Activated naive CD4-positive, alpha-beta T cell (primary cell): ENCODE measurements around the gene U2SURP.

Source experiments
- DNase-seq, 4 experiments: peaks; one replicate each; lab custom pipeline; 2025; lab: John Stamatoyannopoulos, UW

Gene U2SURP

GRCh38 chr3:143101792-143102381 lies 100.5 kb downstream of the U2SURP start:
- no peak for DNase-seq

GRCh38 chr3:143103652-143104051 lies 102.3 kb downstream of the U2SURP start:
- no peak for DNase-seq

DNA sequence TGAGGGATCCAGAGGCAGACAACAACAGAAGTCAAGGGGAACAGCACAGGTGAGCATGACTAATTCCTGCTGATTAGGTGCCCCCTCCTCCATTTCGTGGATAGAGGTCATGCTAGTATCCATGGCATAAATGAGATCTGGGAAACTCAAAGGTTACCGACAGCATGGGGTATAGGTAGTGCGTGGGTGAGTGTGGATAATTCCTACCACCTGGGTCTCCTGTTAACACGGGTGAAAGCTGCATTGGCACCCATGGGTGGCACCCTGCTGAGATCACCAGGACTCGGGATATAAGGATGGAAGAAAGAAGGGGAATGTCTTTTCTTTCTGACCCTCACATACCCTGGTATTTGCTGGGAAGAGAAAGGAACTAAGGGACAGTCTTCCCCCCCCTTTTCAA lies 103.8 kb downstream of the U2SURP start:
- DNase-seq = no peak

GRCh38 chr3:143109861-143110260 lies 108.5 kb downstream of the U2SURP start:
- DNase-seq = no peak
